HG03575 (cell line): ENCODE measurements around the gene PTPRN2.

Source experiments
- ATAC-seq: cut with Tn5 transposase; IDR thresholded peaks from one replicate; pipeline ENCODE4 v1.9.1; 2021; ENCODE audit not compliant: unreplicated experiment, insufficient number of reproducible peaks, low FRiP score; ENCODE audit errors: extremely low read depth

PTPRN2 gene

GRCh38 chr7:157685430-157686284, 902.0 kb downstream of the PTPRN2 start:
- ATAC-seq: no peak

GRCh38 chr7:157684909-157685429, 902.7 kb downstream of the PTPRN2 start:
- no peak for ATAC-seq

- no peak for ATAC-seq
Measured at GRCh38 chr7:157684157-157684908, 903.3 kb downstream of the PTPRN2 start.

GRCh38 chr7:157683747-157684156, 903.9 kb downstream of the PTPRN2 start:
- ATAC-seq: no peak

GRCh38 chr7:157682946-157683746, 904.5 kb downstream of the PTPRN2 start:
- ATAC-seq: no peak

GRCh38 chr7:157682064-157682945, 905.3 kb downstream of the PTPRN2 start:
- no peak for ATAC-seq

GRCh38 chr7:157679607-157680006, 908.0 kb downstream of the PTPRN2 start:
- ATAC-seq: no peak

GRCh38 chr7:157678501-157678900, 909.1 kb downstream of the PTPRN2 start:
- ATAC-seq: no peak

- ATAC-seq: no peak
Measured at GRCh38 chr7:157676456-157677255, 911.0 kb downstream of the PTPRN2 start.

- ATAC-seq: no peak
Measured at GRCh38 chr7:157676001-157676400, 911.6 kb downstream of the PTPRN2 start.

GRCh38 chr7:157675427-157675927, 912.1 kb downstream of the PTPRN2 start:
- ATAC-seq: no peak

- ATAC-seq: no peak
Measured at GRCh38 chr7:157674715-157675426, 912.8 kb downstream of the PTPRN2 start.

GRCh38 chr7:157674027-157674714, 913.5 kb downstream of the PTPRN2 start:
- ATAC-seq: no peak

GRCh38 chr7:157673573-157673972, 914.0 kb downstream of the PTPRN2 start:
- no peak for ATAC-seq

GRCh38 chr7:157671358-157672255, 916.0 kb downstream of the PTPRN2 start:
- ATAC-seq: no peak
